GM19099 (cell line): ENCODE measurements around the gene PRLR.

Experiments used
- POLR2A ChIP-seq: IDR thresholded peaks from 3 replicates; pipeline ENCODE4 v1.6.1; 2011; ENCODE audit warnings: low read depth; ENCODE audit not compliant: insufficient read length; ENCODE audit errors: extremely low read depth

PRLR gene

GRCh38 chr5:35240892-35241291 is 10.6 kb upstream of the PRLR start:
- TF ChIP-seq POLR2A = no peak

GRCh38 chr5:35239911-35240610 is 9.8 kb upstream of the PRLR start:
- no peak for TF ChIP-seq POLR2A

- no peak for TF ChIP-seq POLR2A
These were observed 9.2 kb upstream of the PRLR start for GRCh38 chr5:35239476-35239875.

GRCh38 chr5:35237580-35238376 is 7.5 kb upstream of the PRLR start:
- TF ChIP-seq POLR2A = no peak

- no peak for TF ChIP-seq POLR2A
These were observed 6.5 kb upstream of the PRLR start for GRCh38 chr5:35236770-35237169.

- TF ChIP-seq POLR2A = no peak
These were observed 3.3 kb upstream of the PRLR start for GRCh38 chr5:35233601-35234000.

GRCh38 chr5:35233121-35233520 is 2.8 kb upstream of the PRLR start:
- no peak for TF ChIP-seq POLR2A

GRCh38 chr5:35232124-35232523 is 1.8 kb upstream of the PRLR start:
- no peak for TF ChIP-seq POLR2A

GRCh38 chr5:35229076-35230037 is 930 bp downstream of the PRLR start:
- TF ChIP-seq POLR2A = peak; percentile 39

GRCh38 chr5:35228310-35228709 is 2.0 kb downstream of the PRLR start:
- no peak for TF ChIP-seq POLR2A

GRCh38 chr5:35227720-35228119 is 2.6 kb downstream of the PRLR start:
- TF ChIP-seq POLR2A = no peak

GRCh38 chr5:35223787-35224395 is 6.4 kb downstream of the PRLR start:
- TF ChIP-seq POLR2A = no peak

GRCh38 chr5:35220967-35221366 is 9.3 kb downstream of the PRLR start:
- TF ChIP-seq POLR2A = no peak

GRCh38 chr5:35218981-35219380 is 11.3 kb downstream of the PRLR start:
- TF ChIP-seq POLR2A = no peak

GRCh38 chr5:35214051-35214450 is 16.2 kb downstream of the PRLR start:
- TF ChIP-seq POLR2A = no peak

GRCh38 chr5:35213608-35214007 is 16.7 kb downstream of the PRLR start:
- TF ChIP-seq POLR2A = no peak
